Kidney tubule cell (primary cell): ENCODE results near the gene SNAPC5.
A peak's percentile ranks its signal among the peaks of the same experiment; 100 is the strongest.
"Not testable (repeated sequence)": the region's sequence is repeated elsewhere in the genome, so short reads cannot be mapped to it uniquely, and the experiment has no call there.

ENCODE experiments used
- DNase-seq: peaks from one replicate; pipeline ENCODE4 v3.0.0-alpha.2; 2018; ENCODE audit warnings: low spot score

The SNAPC5 gene, protein sequence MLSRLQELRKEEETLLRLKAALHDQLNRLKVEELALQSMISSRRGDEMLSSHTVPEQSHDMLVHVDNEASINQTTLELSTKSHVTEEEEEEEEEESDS

DNA sequence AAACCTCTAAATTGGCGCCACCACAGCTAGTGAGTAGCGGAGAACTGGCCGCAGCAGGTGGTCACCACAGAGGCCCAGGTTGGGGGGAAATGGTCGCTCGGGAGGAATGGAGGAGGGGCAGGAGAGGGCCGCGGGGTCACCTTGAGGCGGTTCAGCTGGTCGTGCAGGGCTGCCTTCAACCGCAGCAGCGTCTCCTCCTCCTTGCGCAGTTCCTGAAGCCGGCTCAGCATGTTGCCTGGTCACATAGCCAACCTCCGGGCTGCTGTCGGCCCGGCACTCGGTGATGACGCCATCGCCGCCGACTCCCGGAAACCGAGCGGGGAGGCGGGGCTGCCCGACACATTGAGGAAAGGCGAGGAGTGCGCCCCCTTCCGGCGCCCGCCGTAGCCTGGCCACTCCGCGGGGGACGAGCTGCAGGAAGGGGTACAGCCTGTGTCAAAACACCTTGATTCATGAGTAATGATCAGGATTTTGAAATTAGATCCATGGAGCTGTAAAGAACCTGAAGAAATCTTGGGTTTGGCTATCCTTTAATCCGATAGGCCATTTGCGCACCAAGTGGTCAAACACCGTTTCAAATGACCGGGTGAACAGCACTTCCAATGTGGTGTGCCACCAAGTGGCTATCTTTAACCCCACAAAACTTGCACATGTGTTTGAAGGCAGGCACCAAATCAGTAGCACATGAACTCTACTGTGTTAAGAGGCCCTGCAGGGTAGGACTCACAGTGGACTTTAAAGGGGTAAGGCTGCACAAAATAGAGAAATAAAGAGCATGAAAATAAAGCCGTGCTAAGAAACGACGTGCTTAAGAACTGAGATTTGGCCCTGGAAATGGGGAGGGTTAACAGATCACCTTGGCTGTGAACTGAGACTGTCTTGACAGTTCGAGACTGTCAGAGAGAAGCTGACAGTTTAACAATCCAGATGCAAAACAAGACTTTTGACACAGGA is at the start of gene SNAPC5:
Gene SNAPC5, minus strand, starts transcription at position 261 of the 954 bp plus-strand sequence. Its CDS starts 31 bp downstream, at position 230.
- DNase-seq = peak; percentile 95

GRCh38 chr15:66545255-66545654 is 47.7 kb upstream of the SNAPC5 start:
- no peak for DNase-seq

DNA sequence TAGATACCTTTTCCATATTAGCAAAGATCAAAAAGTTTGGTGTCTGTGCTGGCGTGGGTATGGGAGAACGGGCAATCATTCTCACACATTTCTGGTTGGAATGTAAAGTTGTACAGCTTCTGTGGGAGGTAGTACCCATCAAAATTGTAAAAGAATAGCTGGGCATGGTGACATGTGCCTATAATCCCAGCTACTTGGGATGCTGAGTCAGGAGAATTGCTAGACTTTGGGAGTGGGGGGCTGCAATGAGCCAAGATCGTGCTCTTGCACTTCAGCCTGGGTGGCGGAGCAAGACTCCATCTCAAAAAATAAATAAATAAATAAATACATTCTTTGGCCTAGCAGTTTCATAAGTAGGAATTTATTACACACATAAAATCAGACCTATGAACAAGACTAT is 45.3 kb upstream of the SNAPC5 start:
- DNase-seq = no peak

- no peak for DNase-seq
These were observed 37.5 kb upstream of the SNAPC5 start for GRCh38 chr15:66535056-66535455.

GRCh38 chr15:66524838-66525237 is 27.3 kb upstream of the SNAPC5 start:
- DNase-seq = no peak

DNA sequence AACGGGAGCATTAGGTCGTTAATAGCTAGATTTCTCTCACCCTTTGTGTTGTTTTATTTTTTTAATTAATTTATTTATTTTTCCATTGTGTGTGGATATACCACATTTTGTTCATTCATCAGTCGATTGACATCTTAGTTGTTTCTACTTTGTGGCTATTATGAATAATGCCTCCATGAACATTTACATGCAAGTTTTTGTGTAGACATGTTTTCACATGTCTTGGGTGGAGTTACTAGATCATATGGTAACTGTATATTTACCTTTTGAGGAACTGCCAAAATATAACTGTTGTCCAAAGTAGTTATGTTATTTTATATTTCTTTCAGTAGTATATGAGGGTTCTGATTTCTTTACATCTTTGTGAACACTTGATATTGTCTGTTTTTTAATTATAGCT is 26.4 kb upstream of the SNAPC5 start:
- no peak for DNase-seq

- peak; percentile 38 for DNase-seq
These were observed 18.4 kb upstream of the SNAPC5 start for GRCh38 chr15:66515901-66516322.

- DNase-seq = no peak
These were observed 17.0 kb upstream of the SNAPC5 start for GRCh38 chr15:66514586-66514985.

DNA sequence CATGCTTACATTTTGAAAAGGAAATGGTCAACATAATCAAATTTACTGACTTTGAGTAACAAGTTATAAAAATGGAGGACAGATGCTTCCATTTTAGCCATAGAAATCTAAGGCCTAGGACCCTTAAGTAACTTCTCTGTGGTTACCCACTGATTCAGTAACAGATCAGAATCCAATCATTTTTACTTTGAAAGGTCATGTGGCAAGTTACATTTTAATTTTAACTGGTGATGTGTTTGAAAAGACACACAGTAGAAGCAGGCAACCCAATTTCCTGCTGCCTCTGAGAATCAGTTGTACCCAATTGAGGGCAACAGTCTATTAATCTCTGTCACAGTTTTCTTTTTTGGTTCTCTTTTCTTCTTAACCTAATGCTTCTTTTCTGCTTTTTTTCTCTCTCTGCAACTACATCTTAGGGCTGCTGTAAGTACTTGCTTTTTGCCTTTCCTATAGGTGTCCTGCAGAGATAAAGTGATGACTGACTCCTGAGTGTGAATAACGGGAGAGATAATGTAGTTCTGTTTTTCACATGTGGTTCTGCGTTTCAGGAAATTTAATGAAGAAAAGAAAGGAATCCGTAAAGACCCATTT is 10.8 kb upstream of the SNAPC5 start:
- peak; percentile 64 for DNase-seq

DNA sequence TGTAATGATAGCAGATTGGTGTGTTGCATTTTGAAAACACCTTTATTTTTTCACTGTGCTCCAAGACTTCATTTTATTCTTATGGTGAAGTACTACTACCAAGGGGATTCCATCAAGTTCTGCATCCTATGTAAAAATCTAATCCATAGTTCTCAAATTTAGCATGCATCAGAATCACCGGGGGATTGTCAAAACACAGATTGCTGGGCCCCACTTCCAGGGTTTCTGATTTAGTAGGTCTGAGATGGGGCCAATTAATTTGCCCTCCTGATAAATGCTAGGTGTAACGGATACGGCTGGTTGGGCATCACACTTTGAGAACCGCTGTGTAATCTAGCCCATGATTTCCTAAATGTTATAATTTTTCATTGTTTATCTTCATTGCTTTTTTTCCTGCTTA is 8.3 kb upstream of the SNAPC5 start:
- DNase-seq = no peak

- DNase-seq = no peak
These were observed 7.9 kb upstream of the SNAPC5 start for GRCh38 chr15:66505430-66505811.

- DNase-seq = peak; percentile 94
These were observed 7.2 kb upstream of the SNAPC5 start, which contains the start of the genes RPL4 and ZWILCH for GRCh38 chr15:66504563-66505429. Gene RPL4, minus strand, starts transcription at chr15:66504855. Its CDS starts 65 bp downstream, at chr15:66504790. Gene ZWILCH, plus strand, starts transcription at chr15:66505326. Its CDS starts 13 bp downstream, at chr15:66505339.

DNA sequence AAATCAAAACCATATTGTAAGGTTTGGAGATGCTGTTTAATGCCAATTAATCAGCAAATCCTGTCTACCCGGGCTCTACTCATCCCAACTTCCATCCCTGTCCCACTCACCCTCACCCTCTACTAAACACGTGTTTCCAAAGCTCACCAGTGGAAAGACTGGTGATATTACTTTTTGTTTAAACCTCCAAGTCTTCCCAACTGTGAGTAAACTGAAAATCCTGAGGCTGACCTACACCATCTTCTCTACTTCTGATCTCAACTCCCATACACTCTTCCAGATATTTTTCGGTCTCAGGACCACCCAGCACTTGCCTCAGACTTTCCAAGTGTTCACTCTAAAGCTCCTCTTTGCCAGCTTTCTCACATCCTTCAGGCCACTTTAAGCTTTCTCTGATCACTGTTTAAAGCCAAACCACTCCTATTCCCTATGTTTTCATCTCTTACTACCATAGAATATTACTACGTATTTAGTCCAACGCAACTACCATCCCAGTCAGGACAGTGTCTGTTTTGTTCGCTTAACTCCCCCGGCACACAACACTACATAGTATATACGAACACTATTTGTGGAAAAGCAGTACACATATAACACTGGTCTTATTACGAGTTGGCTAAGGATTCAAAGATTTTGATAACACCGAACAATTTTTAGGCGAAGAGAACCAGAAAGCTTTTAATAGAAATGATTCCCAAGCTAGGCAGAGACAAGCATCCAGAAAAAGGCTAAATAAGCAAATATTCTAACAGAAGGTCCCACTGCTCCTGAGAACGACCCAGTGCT is 6.4 kb upstream of the SNAPC5 start:
- DNase-seq = no peak

DNA sequence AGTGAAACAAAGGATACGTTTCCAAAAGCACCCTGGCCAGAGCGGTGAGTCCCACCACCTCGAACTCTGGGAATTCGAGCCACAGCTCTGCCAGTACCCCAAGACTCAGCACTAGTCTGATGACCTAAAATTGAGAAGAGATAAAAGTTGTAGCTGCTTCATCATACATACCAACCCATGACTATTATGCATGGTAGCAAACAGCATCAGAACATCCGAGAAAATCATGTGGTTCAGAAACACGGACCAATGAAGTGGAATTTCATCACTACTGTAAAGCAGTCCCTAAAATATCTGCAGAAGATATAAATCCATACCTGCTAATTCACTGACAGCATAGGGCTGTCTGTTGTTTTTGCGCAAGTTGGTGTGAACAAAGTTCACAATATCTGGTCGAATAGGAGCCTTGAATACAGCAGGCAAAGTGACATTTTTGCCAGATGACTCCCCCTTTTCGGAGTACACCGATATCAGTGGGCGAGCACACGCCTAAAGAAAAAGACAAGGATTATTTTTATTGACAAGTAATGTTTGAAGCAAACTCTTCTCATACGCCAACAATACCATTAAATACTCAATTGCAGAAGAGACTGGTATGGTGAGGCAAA is 5.6 kb upstream of the SNAPC5 start:
- DNase-seq = not testable (repeated sequence)

DNA sequence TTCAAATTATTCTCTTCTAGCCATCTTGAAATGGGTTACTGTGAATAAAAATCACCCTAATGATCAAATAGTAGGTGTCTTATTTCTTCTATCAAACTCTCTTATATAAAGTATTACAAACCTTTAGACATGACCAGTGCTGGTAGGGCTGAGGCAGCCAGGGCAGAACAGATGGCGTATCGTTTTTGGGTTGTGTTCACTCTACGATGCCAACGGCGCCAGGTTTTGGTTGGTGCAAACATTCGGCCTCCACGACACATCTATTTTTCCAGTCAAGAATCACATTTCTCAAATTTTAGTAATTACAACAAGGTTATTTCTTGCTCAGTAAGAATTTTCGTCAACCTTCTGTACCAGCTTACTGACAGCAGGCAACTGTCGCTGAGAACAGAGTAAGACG is 4.9 kb upstream of the SNAPC5 start:
- DNase-seq = no peak

- DNase-seq = not testable (repeated sequence)
These were observed 2.8 kb upstream of the SNAPC5 start for GRCh38 chr15:66500346-66500745.

DNA sequence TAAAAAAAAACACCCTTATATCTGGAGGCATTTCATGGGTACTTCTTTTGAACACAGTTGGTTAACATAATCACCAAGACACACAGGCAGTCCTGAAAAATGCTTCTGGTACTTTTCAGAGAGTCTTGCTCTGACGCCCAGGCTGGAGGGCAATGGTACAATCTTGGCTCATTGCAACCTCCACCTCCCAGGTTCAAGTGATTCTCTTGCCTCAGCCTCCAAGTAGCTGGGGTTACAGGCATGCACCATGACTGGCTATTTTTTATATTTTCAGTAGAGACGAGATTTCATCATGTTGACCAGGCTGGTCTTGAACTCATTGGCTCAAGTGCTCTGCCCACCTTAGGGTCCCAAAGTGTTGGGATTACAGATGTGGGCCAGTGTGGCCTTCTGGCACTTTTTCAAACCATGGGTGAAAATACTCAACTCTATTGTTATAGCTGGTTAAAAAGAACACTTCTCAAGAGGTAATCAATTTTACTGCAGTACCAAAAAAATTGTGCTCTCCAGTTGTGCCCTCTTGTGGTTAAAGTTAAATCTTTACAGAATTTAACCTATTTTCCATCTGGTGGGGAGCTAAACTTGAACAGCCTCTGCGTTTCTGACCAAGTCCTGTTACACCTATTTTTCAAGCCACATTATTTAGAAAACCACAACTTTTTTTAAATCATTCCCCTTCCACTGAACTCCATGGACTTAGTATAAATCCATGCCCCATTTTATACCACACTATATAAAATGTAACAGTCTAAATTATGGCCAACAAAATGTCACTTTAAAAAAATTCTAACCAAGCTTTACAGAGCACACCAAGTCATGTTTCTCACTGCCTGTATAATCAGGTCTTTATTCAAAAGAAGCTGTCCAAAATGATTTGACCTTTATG is 1.2 kb upstream of the SNAPC5 start:
- DNase-seq = peak; percentile 52

DNA sequence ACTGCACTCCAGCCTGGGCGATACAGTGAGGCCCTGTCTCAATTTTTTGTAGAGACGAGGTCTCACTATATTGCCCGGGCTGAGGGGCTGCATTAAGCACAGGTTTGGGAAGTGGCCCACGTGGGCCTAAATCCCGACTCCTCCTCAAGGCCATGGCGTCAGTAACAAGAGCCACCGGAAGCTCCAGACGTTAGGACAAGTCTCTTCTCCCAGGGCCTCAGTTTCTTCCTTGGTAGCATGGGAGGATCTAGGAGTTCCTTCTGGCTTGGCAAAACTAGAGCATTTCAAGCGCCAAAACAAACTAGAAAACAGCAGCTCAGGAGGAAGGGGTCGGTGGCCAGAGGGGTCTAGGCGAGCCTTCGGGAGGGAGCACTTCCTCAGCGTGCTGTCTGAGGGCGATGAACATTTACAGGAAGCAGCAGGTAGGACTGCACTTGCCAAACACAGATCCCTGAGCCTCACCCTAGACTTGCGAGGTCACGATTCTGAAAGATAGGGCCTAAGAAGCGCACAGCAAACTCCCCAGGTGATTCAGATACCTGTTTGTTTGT is 536 bp downstream of the SNAPC5 start:
- no peak for DNase-seq

- no peak for DNase-seq
These were observed 3.3 kb downstream of the SNAPC5 start for GRCh38 chr15:66494262-66494661.
